Mesodermal cell (in vitro differentiated cells): Measurements from ENCODE around the gene AAMP. TPM values are rescaled to one million over a fixed set of nuclear protein-coding genes. Genes with fewer than 3 reads are reported as not detected.
"Not testable (repeated sequence)": the region's sequence is repeated elsewhere in the genome, so short reads cannot be mapped to it uniquely, and the experiment has no call there.

ENCODE experiments used
- H3K27ac ChIP-seq: 2 replicates; pipeline ENCODE4 v1.7.0; 2013; ENCODE audit warnings: mild to moderate bottlenecking, low read depth, low read length, moderate library complexity; ENCODE audit not compliant: severe bottlenecking
- H3K36me3 ChIP-seq: 2 replicates; pipeline ENCODE4 v1.7.1; 2013; ENCODE audit warnings: mild to moderate bottlenecking, low read length, moderate library complexity; ENCODE audit not compliant: control insufficient read depth, insufficient read depth
- H3K4me1 ChIP-seq: one replicate; pipeline ENCODE4 v1.7.1; 2013; ENCODE audit warnings: mild to moderate bottlenecking, low read length; ENCODE audit not compliant: insufficient read depth, control insufficient read depth, poor library complexity, severe bottlenecking
- H3K4me3 ChIP-seq: 2 replicates; pipeline ENCODE4 v1.7.0; 2013; ENCODE audit warnings: low read length, control low read depth, mild to moderate bottlenecking; ENCODE audit not compliant: insufficient read depth, poor library complexity, severe bottlenecking; ENCODE audit errors: extremely low read depth
- H3K9me3 ChIP-seq: 2 replicates; pipeline ENCODE4 v1.7.1; 2013; ENCODE audit warnings: mild to moderate bottlenecking, low read length, moderate library complexity; ENCODE audit not compliant: control insufficient read depth
- WGBS, 2 experiments: methylation state at CpG; one replicate each; pipeline ENCODE4 v1.1.5; 2013; ENCODE audit warnings: missing lambda C conversion rate in 2 of 2; ENCODE audit not compliant: insufficient coverage in 2 of 2; 5-methylcytosine and 5-hydroxymethylcytosine counted together
- polyA plus RNA-seq, 2 experiments: library from polyadenylated mRNA; stranded (reverse); fragments of 50-300 nt; gene quantifications; one replicate each; pipeline ENCODE4 v1.2.3, GENCODE V29; 2013

Gene AAMP, protein sequence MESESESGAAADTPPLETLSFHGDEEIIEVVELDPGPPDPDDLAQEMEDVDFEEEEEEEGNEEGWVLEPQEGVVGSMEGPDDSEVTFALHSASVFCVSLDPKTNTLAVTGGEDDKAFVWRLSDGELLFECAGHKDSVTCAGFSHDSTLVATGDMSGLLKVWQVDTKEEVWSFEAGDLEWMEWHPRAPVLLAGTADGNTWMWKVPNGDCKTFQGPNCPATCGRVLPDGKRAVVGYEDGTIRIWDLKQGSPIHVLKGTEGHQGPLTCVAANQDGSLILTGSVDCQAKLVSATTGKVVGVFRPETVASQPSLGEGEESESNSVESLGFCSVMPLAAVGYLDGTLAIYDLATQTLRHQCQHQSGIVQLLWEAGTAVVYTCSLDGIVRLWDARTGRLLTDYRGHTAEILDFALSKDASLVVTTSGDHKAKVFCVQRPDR
- 69.8 TPM for polyA plus RNA-seq (2013, experiment 1 of 2)
- polyA plus RNA-seq (2013, experiment 2 of 2) = 59.2 TPM

DNA sequence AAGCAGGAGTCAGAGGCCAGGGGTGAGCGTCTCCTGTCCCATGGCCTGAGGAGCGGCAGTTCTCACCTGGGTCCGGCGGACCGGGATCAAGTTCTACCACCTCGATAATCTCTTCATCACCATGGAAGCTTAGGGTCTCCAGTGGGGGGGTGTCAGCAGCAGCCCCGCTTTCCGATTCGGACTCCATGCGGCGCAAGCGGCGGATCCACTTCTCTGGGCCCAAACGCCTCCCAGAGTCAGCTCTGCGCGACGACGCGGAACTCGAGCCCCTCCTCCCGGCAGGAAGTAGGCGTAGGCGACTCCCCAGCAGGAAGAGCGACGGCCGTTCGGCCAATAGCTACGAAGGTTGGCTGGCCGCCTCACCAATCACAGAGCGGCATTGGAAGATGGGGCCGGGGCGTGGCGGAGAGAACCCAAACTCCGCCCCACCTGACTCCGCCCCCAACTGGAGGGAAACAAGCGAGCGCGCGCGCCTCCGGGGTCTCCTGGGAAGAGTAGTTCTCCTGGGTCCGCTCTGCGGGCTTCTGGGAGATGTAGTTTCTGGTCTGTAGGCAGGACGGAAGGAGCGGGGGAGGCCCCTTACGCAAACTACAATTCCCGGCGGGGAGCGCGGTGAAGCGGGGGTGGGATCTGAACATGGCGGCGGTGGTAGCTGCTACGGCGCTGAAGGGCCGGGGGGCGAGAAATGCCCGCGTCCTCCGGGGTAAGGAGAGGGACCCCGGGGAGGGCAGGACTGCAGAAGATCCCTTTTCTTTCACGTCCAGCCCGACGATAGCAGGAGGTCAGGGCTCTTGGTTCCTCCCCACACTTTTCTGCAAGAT is at the start of gene AAMP, which contains the start of gene PNKD:
AAMP (minus strand) TSS at position 238 of the 821 bp plus-strand sequence; CDS start at position 187, 51 bp downstream.
PNKD (plus strand) TSS at position 620 of the 821 bp plus-strand sequence; CDS start at position 637, 17 bp downstream.
- 0 to 1% methylated on average over 38 to 45 of the region's 64 CpGs for WGBS, 2 experiments
- Histone ChIP-seq H3K27ac (peak within 1 kb of the TSS; percentile 86), H3K4me3 (peak within 1 kb of the TSS; percentile 91), H3K4me1 (no peaks in the 10 kb centered on the region), H3K36me3 (peaks cover 47% of the 10 kb centered on the region), H3K9me3 (no peaks in the 10 kb centered on the region)

DNA sequence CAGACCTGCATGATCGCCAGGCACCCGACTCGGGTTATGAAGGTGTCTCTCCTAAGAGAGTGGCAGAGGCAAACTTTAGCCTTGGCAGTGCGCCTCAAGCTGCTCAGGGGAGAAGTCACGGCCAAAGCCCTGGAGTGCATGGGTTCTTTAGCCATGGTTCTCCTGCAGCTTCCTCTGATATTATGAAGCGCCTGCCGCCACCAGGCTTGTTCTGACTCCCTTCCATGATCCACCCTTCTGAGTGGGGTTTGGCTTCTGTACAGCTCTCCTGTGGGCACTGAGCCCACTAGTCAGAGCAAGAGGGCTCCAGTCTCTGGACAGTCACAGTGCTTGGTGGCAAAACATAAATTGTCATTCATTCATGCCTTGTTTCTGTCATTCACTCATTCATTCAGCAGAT is 48.3 kb upstream of the AAMP start:
- Histone ChIP-seq H3K27ac (no peak overlapping the region), H3K4me1 (no peaks in the 10 kb centered on the region), H3K9me3 (no peaks in the 10 kb centered on the region), H3K36me3 (no peaks in the 10 kb centered on the region), H3K4me3 (no peak overlapping the region)
- 64 to 80% methylated on average over 4 to 7 of the region's 7 CpGs for WGBS, 2 experiments

DNA sequence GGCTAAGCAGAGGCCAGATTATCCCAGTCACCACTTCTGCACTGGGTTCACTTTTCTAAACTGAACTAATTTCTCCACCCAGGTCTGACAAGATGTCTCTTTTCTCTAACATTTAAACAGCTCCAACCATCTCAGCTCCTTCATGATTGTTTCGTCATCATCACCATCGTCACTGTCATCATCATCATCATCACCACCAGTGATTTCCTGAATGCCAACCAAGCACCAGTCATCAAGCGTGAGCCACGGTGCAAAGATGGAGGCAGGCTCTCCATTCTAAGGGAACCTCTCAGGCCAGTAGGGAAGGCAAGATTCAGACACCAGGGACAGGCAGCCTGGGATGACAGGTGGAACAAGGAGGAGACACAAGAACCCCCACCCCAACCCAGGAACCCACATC is 47.9 kb upstream of the AAMP start:
- H3K9me3 ChIP-seq = no peaks in the 10 kb centered on the region

DNA sequence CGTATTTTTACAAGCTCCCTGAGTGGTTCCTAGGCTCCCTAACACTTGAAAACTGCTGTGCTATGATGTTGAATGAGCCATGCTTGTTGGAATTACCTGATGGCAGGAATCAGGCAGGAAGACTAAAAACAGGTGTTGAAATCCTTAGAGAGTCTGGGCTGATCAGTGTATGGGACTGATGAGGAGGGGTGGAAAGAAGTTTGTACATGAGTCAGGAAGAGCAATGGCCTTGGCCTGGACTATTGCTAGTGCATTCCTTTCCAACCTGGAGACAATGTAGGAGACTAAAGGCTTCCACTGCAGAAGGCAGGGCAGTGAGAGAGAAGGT is 47.3 kb upstream of the AAMP start:
- WGBS, 2 experiments = 90 to 100% methylated on average over 1 of the region's 1 CpG
- Histone ChIP-seq H3K27ac (no peak overlapping the region), H3K4me3 (no peak overlapping the region)

More for the DNA sequence above, 47.9 kb upstream of the AAMP start:
- 100% methylated on average over 2 to 4 of the region's 4 CpGs for WGBS, 2 experiments
- Histone ChIP-seq H3K27ac (no peak overlapping the region), H3K4me3 (no peak overlapping the region), H3K4me1 (no peaks in the 10 kb centered on the region), H3K36me3 (no peaks in the 10 kb centered on the region)

DNA sequence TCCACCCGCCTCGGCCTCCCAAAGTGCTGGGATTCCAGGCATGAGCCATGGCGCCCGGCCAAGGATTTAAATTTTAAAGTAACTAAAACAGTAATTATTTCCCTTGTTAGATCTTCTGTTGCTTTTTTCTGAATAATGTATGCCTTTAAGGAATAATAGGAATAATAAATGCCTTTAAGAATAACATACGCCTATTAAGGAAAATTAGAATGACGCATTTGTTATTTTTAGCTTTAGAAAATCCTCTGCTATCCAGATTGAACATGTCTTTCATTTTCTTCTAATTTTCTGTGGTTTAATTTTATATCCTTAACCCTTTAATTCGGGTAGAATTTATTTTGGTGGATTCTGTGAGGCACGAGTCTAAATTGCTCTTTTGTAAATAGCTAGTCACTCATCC is 45.5 kb upstream of the AAMP start:
- H3K9me3 ChIP-seq = no peaks in the 10 kb centered on the region
- no peak overlapping the region for H3K4me3 ChIP-seq
- H3K36me3 ChIP-seq = no peaks in the 10 kb centered on the region
- 100% methylated on average over 2 of the region's 8 CpGs; no CpG with 5 or more reads in 1 of the 2 experiments for WGBS, 2 experiments
- H3K27ac ChIP-seq = no peak overlapping the region
- H3K4me1 ChIP-seq = no peaks in the 10 kb centered on the region

More for the DNA sequence above, 47.3 kb upstream of the AAMP start:
- Histone ChIP-seq H3K36me3 (no peaks in the 10 kb centered on the region), H3K9me3 (no peaks in the 10 kb centered on the region), H3K4me1 (no peaks in the 10 kb centered on the region)

DNA sequence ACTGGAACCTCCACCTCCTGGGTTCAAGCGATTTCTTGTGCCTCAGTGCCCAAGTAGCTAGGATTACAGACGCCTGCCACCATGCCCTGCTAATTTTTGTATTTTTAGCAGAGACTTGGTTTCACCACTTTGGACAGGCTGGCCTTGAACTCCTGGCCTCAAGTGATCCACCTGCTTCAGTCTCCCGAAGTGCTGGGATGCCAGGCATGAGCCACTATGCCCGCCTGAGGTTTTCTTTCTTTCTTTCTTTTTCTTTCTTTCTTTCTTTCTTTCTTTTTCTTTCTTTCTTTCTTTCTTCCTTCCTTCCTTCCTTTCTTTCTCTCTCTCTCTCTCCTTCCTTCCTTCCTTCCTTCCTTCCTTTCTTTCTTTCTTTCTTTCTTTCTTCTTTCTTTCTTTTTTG is 44.8 kb upstream of the AAMP start:
- not testable (repeated sequence) for H3K4me1 ChIP-seq, H3K9me3 ChIP-seq, H3K36me3 ChIP-seq, H3K4me3 ChIP-seq, H3K27ac ChIP-seq
- WGBS, 2 experiments = 88 to 95% methylated on average over 3 to 4 of the region's 4 CpGs

DNA sequence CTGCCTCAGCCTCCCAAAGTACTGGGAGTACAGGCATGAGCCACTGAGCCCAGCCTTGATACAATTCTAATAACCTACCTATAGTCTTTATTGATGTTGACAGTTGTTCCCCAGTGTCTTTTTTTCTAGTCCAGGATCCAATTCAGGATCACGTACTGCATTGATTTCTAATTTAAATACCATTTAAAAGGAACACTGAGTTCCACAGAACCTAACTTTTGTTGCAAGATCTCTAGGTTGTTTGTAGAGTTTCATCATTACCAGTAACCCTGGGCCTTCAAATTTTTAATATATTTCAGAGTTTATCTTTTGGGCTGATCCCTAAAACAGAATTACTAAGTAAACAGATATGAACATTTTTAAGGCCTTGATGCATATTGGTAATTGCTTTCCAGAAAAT is 43.4 kb upstream of the AAMP start:
- no peaks in the 10 kb centered on the region for H3K9me3 ChIP-seq
- H3K36me3 ChIP-seq = no peaks in the 10 kb centered on the region
- H3K4me3 ChIP-seq = no peak overlapping the region
- no peaks in the 10 kb centered on the region for H3K4me1 ChIP-seq
- WGBS, 2 experiments = no CpG with 5 or more reads among the region's 1 CpG
- no peak overlapping the region for H3K27ac ChIP-seq

DNA sequence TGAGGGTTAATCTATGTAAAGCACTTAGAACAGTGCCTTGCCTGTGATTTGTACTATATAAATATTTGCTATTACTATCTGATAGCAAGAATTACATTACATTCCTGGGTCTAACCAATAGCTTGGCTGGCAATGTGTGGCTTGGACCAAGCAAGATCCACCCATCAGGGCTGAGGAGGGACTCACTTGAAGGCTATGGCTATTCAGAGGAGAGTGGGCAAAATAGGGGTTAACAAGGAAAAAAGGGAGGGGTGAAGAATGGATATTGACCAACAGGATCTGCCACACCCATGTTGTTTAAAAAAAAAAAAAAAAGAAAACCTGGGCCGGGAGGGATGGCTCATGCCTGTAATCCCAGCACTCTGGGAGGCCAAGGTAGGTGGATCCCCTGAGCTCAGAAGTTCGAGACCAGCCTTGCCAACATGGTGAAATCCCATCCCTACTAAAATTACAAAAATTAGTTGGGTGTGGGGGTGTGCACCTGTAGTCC is 42.4 kb upstream of the AAMP start:
- WGBS, 2 experiments = no CpG with 5 or more reads among the region's 2 CpGs
- Histone ChIP-seq H3K36me3 (no peaks in the 10 kb centered on the region), H3K9me3 (no peaks in the 10 kb centered on the region), H3K4me1 (no peaks in the 10 kb centered on the region), H3K4me3 (no peak overlapping the region), H3K27ac (peak overlapping the region; percentile 46)

DNA sequence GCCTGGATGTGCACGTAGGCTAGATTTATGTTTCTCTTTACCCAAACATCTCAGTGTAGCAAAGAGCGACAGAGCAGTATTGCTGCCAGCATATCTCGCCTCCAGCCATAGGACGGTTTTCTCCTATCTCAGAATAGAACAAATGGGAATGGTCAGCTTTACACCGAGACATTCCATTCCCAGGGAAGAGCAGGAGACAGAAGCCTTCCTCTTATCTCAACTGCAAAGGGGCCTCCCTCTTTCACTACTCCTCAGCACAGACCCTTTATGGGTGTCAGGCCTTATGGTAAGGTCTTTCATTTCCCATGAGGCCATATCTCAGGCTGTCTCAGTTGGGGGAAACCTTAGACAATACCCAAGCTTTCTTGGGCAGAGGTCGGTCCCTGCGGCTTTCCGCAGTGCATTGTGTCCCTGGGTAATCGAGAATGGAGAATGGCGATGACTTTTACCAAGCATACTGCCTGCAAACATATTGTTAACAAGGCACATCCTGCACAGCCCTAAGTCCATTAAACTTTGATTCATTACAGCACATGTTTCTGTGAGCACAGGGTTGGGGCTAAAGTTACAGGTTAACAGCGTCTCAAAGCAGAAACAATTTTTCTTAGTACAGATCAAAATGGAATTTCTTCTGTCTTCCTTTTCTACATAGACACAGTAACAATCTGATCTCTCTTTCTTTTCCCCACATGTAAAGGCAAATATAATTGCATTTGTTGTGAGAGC is 41.8 kb upstream of the AAMP start:
- H3K36me3 ChIP-seq, H3K4me3 ChIP-seq, H3K4me1 ChIP-seq, H3K9me3 ChIP-seq: not testable (repeated sequence)
- H3K27ac ChIP-seq = peak overlapping the region; percentile 46
- 79 to 80% methylated on average over 2 to 5 of the region's 11 CpGs for WGBS, 2 experiments

DNA sequence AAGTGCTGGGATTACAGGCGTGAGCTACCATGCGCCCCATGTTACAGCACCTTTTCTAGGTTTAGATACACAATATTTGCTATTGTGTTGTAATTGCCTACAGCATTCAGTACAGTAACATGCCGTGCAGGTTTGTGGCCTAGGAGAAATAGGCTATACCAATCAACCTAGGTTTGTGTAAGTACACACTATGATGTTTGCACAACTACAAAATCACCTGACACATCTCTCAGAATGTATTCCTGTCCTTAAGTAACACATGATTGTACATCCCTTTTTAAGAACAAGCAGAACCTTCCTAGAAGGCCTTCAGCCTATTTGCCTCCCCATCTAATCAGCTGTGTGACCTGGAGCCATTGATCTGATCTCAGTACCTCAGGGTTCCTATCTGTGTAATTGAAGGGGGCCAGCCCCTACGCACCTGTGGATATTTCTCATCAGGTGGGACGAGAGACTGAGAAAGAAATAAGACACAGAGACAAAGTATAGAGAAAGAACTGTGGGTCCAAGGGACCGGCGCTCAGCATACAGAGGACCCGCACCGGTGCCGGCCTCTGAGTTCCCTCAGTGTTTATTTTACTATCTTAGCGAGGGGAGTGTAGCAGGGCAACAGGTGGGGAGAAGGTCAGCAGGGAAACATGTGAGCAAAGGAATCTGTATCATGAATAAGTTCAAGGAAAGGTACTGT is 41.1 kb upstream of the AAMP start:
- 86 to 93% methylated on average over 7 to 8 of the region's 11 CpGs for WGBS, 2 experiments

More for the DNA sequence above, 41.1 kb upstream of the AAMP start:
- peak overlapping the region; percentile 49 for H3K27ac ChIP-seq
- no peak overlapping the region for H3K4me3 ChIP-seq
- H3K9me3 ChIP-seq = no peaks in the 10 kb centered on the region
- no peaks in the 10 kb centered on the region for H3K4me1 ChIP-seq
- no peaks in the 10 kb centered on the region for H3K36me3 ChIP-seq
